Astrocyte of the cerebellum (primary cell): ENCODE measurements around the gene MAP1LC3A.

Source experiments
- DNase-seq: peaks from one replicate; pipeline ENCODE4 v3.0.0-alpha.2; 2011; ENCODE audit warnings: low read depth
- H3K4me3 ChIP-seq: 2 replicates; pipeline ENCODE4 v1.5.1; 2011; ENCODE audit warnings: mild to moderate bottlenecking, low read depth, low read length, moderate library complexity
- in situ Hi-C: cut with HindIII; loops from 2 replicates; pipeline ENCODE4 v1.10.0; 2017; ENCODE audit warnings: low sequenced_read_pairs
- TF ChIP-seq, protein P1 (sequence below): IDR thresholded peaks from 2 replicates; pipeline ENCODE4 v1.5.1; 2012; ENCODE audit warnings: low read length, low read depth, moderate library complexity, mild to moderate bottlenecking; ENCODE audit errors: missing control alignments

The MAP1LC3A gene

DNA sequence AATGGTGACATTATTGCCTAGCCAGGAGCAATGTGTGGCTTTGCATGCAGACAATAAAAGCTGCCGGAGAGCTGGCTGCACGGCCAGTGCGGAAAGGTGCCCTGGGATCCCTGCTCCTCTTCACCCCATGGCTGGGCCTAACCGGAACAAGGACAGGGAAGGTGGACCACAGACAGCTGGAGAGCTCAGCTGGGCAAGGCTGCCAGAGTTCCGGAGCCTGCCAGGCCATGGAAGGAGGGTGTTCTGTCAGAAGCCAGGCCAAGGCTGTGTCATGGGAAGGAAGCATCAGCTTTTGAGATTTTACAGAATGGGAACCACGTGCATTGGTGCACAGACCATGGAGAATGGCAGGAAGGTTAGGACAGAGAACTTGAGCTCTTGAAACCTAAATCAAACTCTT is 25.0 kb downstream of the MAP1LC3A start:
- no peak overlapping the region for H3K4me3 ChIP-seq

DNA sequence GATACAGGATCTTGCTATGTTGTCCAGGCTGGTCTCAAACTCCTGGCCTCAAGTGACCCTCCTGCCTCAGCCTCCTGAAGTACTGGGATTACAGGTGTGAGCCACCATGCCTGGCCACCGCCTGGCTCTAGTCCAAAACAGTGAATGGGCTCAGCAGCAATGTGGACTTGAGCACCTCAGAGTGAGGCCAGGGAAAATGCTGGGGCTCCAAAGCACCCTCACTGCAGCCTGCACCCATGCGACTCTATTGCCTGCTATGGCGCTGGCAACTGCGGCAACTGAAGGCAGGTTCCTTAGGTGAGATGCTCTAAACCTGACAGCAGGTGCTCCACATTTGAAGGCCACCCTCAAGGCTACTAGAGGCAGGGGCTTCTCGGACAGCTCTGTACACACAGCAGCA is 26.5 kb downstream of the MAP1LC3A start:
- in situ Hi-C loops: no loop called here
- no peak overlapping the region for H3K4me3 ChIP-seq
- TF ChIP-seq, protein P1, sequence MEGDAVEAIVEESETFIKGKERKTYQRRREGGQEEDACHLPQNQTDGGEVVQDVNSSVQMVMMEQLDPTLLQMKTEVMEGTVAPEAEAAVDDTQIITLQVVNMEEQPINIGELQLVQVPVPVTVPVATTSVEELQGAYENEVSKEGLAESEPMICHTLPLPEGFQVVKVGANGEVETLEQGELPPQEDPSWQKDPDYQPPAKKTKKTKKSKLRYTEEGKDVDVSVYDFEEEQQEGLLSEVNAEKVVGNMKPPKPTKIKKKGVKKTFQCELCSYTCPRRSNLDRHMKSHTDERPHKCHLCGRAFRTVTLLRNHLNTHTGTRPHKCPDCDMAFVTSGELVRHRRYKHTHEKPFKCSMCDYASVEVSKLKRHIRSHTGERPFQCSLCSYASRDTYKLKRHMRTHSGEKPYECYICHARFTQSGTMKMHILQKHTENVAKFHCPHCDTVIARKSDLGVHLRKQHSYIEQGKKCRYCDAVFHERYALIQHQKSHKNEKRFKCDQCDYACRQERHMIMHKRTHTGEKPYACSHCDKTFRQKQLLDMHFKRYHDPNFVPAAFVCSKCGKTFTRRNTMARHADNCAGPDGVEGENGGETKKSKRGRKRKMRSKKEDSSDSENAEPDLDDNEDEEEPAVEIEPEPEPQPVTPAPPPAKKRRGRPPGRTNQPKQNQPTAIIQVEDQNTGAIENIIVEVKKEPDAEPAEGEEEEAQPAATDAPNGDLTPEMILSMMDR: no peak
- DNase-seq: no peak

More for the DNA sequence above, 25.0 kb downstream of the MAP1LC3A start:
- TF ChIP-seq, protein P1: no peak
- in situ Hi-C loops: no loop called here
- DNase-seq: no peak

DNA sequence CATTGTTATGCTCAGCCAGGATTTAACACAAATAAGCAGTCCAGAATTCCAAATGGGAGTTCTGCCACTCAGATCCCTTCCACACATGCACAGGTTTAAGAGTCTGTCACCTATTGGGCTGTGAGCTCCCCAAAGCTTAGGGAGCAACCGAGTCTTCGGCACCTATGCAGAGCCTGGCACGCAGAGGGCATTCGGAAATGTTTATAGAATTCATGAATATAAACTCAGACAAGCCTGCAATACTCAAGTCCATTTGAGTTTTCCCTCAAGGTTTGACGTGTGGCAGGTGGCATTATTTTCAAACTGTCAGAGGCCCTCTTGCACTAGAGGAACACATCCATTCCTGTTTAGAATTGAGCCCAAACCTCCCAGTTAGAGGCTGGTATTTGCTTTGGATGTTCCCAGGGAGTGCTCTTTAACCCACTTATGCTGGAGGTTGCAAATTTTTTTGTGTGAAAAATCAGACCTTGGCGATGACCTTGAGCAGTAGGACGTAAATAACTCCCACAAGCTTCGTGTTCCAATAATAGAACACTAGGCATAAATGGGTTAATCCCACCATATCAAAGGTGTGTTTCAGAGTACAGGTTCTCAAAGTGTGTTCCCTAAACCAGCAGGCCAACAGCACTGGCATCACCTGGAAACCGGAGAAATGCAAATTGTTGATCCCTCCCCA is 28.1 kb downstream of the MAP1LC3A start:
- no peak overlapping the region for H3K4me3 ChIP-seq
- in situ Hi-C loops: no loop called here
- DNase-seq: no peak
- TF ChIP-seq, protein P1: no peak

DNA sequence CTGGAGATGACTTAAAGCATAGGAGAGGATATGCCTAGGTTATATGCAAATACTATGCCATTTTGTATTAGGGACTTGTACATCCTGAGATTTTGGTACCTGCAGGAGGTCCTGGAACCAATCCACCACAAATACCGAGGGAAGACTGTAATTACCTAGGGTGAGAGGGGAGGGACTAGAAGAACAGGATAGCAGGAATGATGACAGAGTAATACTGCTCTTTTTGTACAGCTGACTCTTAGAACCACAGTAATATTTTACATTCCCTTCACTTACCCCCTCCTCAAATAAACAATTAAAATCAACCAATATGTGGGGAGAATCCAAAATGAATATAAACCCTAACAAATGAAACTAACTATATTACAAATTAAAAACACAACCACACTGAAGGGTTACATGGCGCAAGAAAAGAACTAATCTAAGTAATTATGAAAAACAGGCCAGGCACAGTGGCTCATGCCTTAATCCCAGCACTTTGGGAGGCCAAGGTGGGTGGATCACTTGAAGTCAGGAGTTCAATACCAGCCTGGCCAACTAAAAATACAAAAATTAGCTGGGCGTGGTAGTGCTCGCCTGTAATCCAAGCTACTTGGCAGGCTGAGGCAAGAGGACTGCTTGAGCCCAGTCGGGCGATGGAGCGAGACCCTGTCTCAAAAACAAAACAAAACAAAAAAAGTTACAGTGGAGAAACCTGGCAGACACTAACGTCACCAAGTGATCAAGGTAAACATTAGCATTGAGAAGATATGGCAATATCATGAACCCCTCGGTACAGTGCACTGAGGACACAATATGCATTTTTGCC is 37.1 kb downstream of the MAP1LC3A start:
- in situ Hi-C loops: no loop called here
- DNase-seq: no peak
- TF ChIP-seq, protein P1: no peak
- no peak overlapping the region for H3K4me3 ChIP-seq

DNA sequence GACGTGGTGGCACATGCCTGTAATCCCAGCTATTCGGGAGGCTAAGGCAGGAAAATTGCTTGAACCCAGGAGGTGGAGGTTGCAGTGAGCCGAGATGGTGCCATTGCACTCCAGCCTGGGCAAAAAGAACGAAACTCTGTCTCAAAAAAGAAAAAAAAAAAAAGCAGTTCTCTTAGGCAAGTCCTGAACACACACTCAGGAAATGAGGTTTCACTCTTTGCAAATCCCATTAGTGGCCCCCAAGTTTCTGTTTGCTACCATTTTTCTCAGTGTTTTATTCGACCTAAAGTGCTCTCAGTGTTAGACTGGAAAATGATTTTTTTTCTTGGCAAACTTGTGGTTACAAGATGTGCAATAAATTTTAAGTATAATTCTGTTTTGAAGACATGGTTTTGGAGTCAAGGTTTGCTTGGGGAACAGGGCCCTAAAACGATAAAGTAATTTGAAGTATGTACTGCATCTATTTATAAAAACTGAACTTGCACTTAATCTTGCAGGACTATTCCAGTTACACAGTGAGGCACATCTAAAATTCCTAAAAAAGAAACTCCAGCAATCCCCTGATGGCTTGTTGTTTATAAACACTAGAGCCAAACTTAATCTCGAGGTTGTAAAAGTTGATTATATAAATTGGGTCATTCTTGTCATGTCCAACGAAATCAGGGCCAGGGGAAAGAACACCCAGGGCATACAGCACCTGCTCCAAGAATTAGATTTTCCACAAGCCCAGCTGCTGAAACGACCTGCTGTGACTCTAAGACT is 42.6 kb downstream of the MAP1LC3A start:
- no peak overlapping the region for H3K4me3 ChIP-seq
- TF ChIP-seq, protein P1: no peak
- DNase-seq: no peak
- in situ Hi-C loops: no loop called here

DNA sequence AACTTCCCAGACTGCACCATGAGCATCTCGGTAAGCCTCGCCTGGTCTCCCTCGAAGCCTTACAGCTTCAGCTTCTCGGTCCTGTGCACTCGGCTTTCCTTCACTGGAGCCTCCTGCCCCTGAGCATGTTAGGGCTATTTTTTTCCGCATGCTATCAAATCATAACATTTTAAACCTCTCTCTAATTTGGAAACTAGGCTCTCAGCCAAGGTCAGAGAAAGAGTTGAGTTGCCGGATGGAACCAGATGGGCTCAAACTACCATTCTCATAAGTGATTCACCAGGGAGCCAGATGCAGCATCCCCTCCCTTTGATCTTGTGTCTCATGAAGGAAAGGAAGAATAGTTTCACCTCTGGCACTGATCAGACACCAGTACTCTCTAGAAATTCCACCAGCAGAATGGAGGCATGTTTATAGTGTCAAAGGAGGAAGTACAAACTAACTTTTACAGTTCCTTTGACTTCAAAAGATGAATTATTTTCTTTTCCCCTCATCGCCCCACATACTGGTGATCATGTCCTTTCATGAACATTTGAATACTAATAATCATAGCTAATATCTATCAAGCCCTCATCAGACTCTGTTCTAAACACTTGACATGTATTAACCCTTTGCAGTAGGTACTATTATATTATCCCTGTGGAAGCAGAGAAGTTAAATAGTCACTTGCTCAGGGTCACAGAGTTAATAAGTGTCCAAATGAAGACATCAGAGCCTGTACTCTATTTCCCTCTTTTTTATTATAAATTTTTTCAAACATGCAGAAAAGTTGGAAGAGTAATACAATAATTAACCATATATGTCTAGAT is 46.7 kb downstream of the MAP1LC3A start:
- TF ChIP-seq, protein P1: no peak
- DNase-seq: no peak
- in situ Hi-C loops: no loop called here
- no peak overlapping the region for H3K4me3 ChIP-seq
